A673 (cell line): ENCODE data around the gene RPL36AL. TPM values are rescaled to one million over a fixed set of nuclear protein-coding genes. Genes with fewer than 3 reads are reported as not detected.
"Not testable (repeated sequence)": the region's sequence is repeated elsewhere in the genome, so short reads cannot be mapped to it uniquely, and the experiment has no call there.

Experiments
- Bru-seq: library from RNA; stranded (reverse); fragments of 400-500 nt; gene quantifications from one replicate; lab custom pipeline; 2021; lab: Mats Ljungman, UMichigan
- BruChase-seq, 2 experiments: library from RNA; stranded (reverse); fragments of 400-500 nt; gene quantifications; one replicate each; lab custom pipeline; 2021; lab: Mats Ljungman, UMichigan
- BruUV-seq: library from RNA; stranded (reverse); fragments of 400-500 nt; replicated peaks from 2 replicates; lab custom pipeline; 2021; lab: Mats Ljungman, UMichigan
- CTCF ChIA-PET: fragments of 300-600 bp; sonication (Branson Sonifier 250); formaldehyde crosslinking; loops from one replicate; lab custom pipeline; 2022; ENCODE audit warnings: antibody characterized with exemption; lab: Charles Lee
- POLR2A ChIA-PET: fragments of 300-600 bp; sonication (Branson Sonifier 250); formaldehyde crosslinking; loops from one replicate; lab custom pipeline; 2022; ENCODE audit warnings: antibody characterized with exemption; ENCODE audit not compliant: low non-redundant PET; lab: Charles Lee
- DNase-seq: peaks from one replicate; pipeline ENCODE4 v3.0.0-alpha.2; 2015; ENCODE audit warnings: low spot score
- H3K27ac ChIP-seq: fragments of 200-600 bp; sonication (generic); 2 replicates; pipeline ENCODE4 v1.5.1; 2016; ENCODE audit warnings: mixed run types, low read depth, mild to moderate bottlenecking, mixed read lengths, antibody characterized with exemption, low read length; ENCODE audit not compliant: poor library complexity, severe bottlenecking
- H3K27me3 ChIP-seq: fragments of 200-600 bp; sonication (generic); replicated peaks from 2 replicates; pipeline ENCODE4 v1.6.1; 2017; ENCODE audit warnings: mixed run types, low read depth, mild to moderate bottlenecking, mixed read lengths, antibody characterized with exemption, low read length; ENCODE audit not compliant: insufficient read depth, poor library complexity
- H3K36me3 ChIP-seq: fragments of 200-600 bp; sonication (generic); 2 replicates; pipeline ENCODE4 v1.6.1; 2016; ENCODE audit warnings: mixed run types, mild to moderate bottlenecking, mixed read lengths, antibody characterized with exemption, low read length; ENCODE audit not compliant: insufficient read depth, poor library complexity, severe bottlenecking
- H3K4me1 ChIP-seq: fragments of 200-600 bp; sonication (generic); 2 replicates; pipeline ENCODE4 v1.6.1; 2017; ENCODE audit warnings: mixed run types, mild to moderate bottlenecking, mixed read lengths, antibody characterized with exemption, low read length; ENCODE audit not compliant: insufficient read depth, poor library complexity, severe bottlenecking
- H3K4me3 ChIP-seq: fragments of 200-600 bp; sonication (generic); 2 replicates; pipeline ENCODE4 v1.5.1; 2016; ENCODE audit warnings: low read depth, mixed run types, mild to moderate bottlenecking, mixed read lengths, low read length; ENCODE audit not compliant: poor library complexity, severe bottlenecking
- H3K9me3 ChIP-seq: fragments of 200-600 bp; sonication (generic); 2 replicates; pipeline ENCODE4 v1.6.1; 2016; ENCODE audit warnings: mixed run types, low read depth, mild to moderate bottlenecking, mixed read lengths, antibody characterized with exemption, low read length; ENCODE audit not compliant: poor library complexity, severe bottlenecking
- CTCF ChIP-seq: fragments of 300-800, 200-600 bp; sonication (generic); conservative IDR thresholded peaks from 2 replicates; pipeline ENCODE4 v1.5.1; 2017; ENCODE audit warnings: low read depth, mild to moderate bottlenecking, antibody characterized with exemption, low read length, moderate library complexity, mixed read lengths
- EZH2 ChIP-seq: fragments of 200-600 bp; sonication (generic); IDR thresholded peaks from 2 replicates; pipeline ENCODE4 v1.6.1; 2017; ENCODE audit warnings: borderline replicate concordance, low read depth, mild to moderate bottlenecking, mixed read lengths, antibody characterized with exemption, low read length; ENCODE audit not compliant: poor library complexity, severe bottlenecking
- intact Hi-C: fragments of 100-400 bp; cut with micrococcal nuclease; formaldehyde crosslinking; loops from one replicate; pipeline ENCODE4 v1.10.0; 2022; ENCODE audit not compliant: unreplicated experiment
- long read RNA-seq: library from polyadenylated mRNA; stranded (forward); transcript quantifications from one replicate; pipeline ENCODE4 v2.0.0, GENCODE V29; 2022
- total RNA-seq: library from RNA; stranded (reverse); gene quantifications from 2 replicates; pipeline ENCODE4 v1.2.3, GENCODE V29; 2021

The RPL36AL gene
- total RNA-seq, result 188 and 202 TPM in 2 replicates
- percentile 99 among the genes with signal in this experiment for Bru-seq, nascent RNA
- BruChase-seq, experiment 1, labeled RNA remaining after a 2-hour chase, result percentile 98 among the genes with signal in this experiment
- BruChase-seq, experiment 2, labeled RNA remaining after a 6-hour chase, result percentile 99 among the genes with signal in this experiment
- long read RNA-seq, transcript RPL36AL-201 (2 exons, 746 nt), result major isoform, 429 of 435 reads
- long read RNA-seq, partial matches to known transcripts, result 5 of 435 reads
- long read RNA-seq, other reads (novel, unspliced or antisense), result 1 of 435 reads

GRCh38 chr14:49620182-49621113 lies at the start of gene RPL36AL, which contains the start of gene MGAT2:
RPL36AL (minus strand) TSS chr14:49620626; CDS start chr14:49619104, 1,522 bp downstream.
MGAT2 (plus strand) TSS chr14:49620799; CDS start chr14:49621269, 470 bp downstream.
- H3K4me1 ChIP-seq, result peaks cover 22% of the 10 kb centered on the region
- H3K36me3 ChIP-seq, result peaks cover 52% of the 10 kb centered on the region
- no TSS peak for BruUV-seq
- H3K9me3 ChIP-seq, result no peaks in the 10 kb centered on the region
- DNase-seq, result peak; percentile 98
- TF ChIP-seq EZH2 (no peak), CTCF (peak; percentile 44; the same call in 1 of the 2 replicates)
- H3K27ac ChIP-seq, result peak within 1 kb of the TSS; percentile 95
- H3K4me3 ChIP-seq, result peak within 1 kb of the TSS; percentile 93
- CTCF ChIA-PET, result interaction anchor here (0.5 to 1.9 kb wide), 4 partner anchors 14 to 87 kb away, joined by 3 to 16 read pairs (median 6); partner anchors contain the start of genes DNAAF2, LRR1 and RPS29
- intact Hi-C loops, result no loop called here
- POLR2A ChIA-PET, result interaction anchor here (0.6 to 0.8 kb wide), 3 partner anchors 12 to 232 kb away, joined by 3 to 5 read pairs (median 3); partner anchors contain the start of gene NEMF
- H3K27me3 ChIP-seq, result no peaks in the 10 kb centered on the region

- no peaks in the 10 kb centered on the region for H3K27me3 ChIP-seq
- H3K27ac ChIP-seq, result no peak overlapping the region
- intact Hi-C loops, result no loop called here
- H3K9me3 ChIP-seq, result no peaks in the 10 kb centered on the region
- H3K4me1 ChIP-seq, result no peaks in the 10 kb centered on the region
- ChIA-PET POLR2A (no interaction called here), CTCF (no interaction called here)
- TF ChIP-seq EZH2 (no peak), CTCF (no peak)
- peaks cover 10% of the 10 kb centered on the region for H3K36me3 ChIP-seq
- no TSS peak for BruUV-seq
- no peak overlapping the region for H3K4me3 ChIP-seq
- no peak for DNase-seq
These were observed 39.4 kb upstream of the RPL36AL start for GRCh38 chr14:49659526-49660455.

- POLR2A ChIA-PET, H3K27me3 ChIP-seq, H3K9me3 ChIP-seq, DNase-seq, H3K27ac ChIP-seq, CTCF ChIA-PET, BruUV-seq, H3K4me1 ChIP-seq, intact Hi-C loops, H3K4me3 ChIP-seq: not testable (repeated sequence)
- H3K36me3 ChIP-seq, result peaks cover 21% of the 10 kb centered on the region
These were observed 37.1 kb upstream of the RPL36AL start for GRCh38 chr14:49657500-49657899.
